ENCODE measurements around the gene VPS52.

Gene VPS52

DNA sequence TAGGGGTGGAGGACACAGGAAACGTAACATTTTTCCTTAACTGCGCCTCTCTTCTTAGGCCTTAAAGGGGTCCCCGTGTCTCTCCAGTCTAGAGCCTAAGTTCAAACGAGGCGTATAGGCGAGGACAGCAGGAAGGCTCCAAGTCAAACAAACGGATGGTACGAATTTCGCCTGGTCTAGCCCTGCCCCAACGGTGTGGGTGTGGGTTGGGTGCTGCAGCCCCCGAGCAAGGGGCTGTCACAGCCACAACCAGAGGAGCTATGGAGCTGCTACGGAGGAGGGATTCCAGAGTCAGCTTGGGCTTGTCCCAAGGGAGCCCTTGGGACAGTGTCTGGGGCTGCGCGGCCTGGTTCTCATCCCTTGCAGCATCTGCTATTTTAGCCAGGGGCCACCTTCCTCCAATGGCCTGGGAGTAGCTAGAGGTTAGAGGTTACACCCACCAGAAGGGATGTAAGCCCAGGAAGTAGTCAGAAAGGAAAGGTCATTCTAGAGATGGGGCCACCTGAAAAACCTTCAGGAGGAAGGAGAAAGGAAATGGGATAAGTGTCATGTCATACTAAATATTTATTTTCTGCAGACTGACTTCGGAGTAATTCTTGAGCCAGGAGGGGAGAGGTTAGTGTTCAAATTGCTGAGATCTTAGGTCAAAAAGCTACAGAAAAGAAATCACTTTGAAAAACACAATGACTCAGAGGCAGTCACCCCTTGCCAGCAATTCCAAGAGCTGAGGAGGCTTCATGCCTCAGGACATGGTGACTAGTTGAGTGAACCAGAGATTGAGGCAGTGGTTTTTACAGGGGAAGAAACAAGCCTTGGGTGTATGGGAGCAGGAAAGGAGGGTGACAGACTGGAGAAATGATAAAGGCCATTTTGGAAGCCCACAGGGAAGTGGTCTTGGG is 21.7 kb downstream of the VPS52 start (continued):
- TF ChIP-seq, protein P1, sequence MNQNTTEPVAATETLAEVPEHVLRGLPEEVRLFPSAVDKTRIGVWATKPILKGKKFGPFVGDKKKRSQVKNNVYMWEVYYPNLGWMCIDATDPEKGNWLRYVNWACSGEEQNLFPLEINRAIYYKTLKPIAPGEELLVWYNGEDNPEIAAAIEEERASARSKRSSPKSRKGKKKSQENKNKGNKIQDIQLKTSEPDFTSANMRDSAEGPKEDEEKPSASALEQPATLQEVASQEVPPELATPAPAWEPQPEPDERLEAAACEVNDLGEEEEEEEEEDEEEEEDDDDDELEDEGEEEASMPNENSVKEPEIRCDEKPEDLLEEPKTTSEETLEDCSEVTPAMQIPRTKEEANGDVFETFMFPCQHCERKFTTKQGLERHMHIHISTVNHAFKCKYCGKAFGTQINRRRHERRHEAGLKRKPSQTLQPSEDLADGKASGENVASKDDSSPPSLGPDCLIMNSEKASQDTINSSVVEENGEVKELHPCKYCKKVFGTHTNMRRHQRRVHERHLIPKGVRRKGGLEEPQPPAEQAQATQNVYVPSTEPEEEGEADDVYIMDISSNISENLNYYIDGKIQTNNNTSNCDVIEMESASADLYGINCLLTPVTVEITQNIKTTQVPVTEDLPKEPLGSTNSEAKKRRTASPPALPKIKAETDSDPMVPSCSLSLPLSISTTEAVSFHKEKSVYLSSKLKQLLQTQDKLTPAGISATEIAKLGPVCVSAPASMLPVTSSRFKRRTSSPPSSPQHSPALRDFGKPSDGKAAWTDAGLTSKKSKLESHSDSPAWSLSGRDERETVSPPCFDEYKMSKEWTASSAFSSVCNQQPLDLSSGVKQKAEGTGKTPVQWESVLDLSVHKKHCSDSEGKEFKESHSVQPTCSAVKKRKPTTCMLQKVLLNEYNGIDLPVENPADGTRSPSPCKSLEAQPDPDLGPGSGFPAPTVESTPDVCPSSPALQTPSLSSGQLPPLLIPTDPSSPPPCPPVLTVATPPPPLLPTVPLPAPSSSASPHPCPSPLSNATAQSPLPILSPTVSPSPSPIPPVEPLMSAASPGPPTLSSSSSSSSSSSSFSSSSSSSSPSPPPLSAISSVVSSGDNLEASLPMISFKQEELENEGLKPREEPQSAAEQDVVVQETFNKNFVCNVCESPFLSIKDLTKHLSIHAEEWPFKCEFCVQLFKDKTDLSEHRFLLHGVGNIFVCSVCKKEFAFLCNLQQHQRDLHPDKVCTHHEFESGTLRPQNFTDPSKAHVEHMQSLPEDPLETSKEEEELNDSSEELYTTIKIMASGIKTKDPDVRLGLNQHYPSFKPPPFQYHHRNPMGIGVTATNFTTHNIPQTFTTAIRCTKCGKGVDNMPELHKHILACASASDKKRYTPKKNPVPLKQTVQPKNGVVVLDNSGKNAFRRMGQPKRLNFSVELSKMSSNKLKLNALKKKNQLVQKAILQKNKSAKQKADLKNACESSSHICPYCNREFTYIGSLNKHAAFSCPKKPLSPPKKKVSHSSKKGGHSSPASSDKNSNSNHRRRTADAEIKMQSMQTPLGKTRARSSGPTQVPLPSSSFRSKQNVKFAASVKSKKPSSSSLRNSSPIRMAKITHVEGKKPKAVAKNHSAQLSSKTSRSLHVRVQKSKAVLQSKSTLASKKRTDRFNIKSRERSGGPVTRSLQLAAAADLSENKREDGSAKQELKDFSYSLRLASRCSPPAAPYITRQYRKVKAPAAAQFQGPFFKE (tag by site-specific recombination; IDR thresholded peaks at IDR 0.05; ENCODE audit: borderline replicate concordance): no peak
- no peak for TF ChIP-seq ZNF146 (tag by site-specific recombination; IDR thresholded peaks at IDR 0.05)
- TF ChIP-seq ZNF510 (tag by site-specific recombination; IDR thresholded peaks at IDR 0.05; ENCODE audit: insufficient replicate concordance): no peak
- no peak for TF ChIP-seq ZNF768 (tag by site-specific recombination; IDR thresholded peaks at IDR 0.05)
- TF ChIP-seq, protein P2, sequence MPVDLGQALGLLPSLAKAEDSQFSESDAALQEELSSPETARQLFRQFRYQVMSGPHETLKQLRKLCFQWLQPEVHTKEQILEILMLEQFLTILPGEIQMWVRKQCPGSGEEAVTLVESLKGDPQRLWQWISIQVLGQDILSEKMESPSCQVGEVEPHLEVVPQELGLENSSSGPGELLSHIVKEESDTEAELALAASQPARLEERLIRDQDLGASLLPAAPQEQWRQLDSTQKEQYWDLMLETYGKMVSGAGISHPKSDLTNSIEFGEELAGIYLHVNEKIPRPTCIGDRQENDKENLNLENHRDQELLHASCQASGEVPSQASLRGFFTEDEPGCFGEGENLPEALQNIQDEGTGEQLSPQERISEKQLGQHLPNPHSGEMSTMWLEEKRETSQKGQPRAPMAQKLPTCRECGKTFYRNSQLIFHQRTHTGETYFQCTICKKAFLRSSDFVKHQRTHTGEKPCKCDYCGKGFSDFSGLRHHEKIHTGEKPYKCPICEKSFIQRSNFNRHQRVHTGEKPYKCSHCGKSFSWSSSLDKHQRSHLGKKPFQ (tag by site-specific recombination; IDR thresholded peaks at IDR 0.05): no peak
- TF ChIP-seq, protein P3, sequence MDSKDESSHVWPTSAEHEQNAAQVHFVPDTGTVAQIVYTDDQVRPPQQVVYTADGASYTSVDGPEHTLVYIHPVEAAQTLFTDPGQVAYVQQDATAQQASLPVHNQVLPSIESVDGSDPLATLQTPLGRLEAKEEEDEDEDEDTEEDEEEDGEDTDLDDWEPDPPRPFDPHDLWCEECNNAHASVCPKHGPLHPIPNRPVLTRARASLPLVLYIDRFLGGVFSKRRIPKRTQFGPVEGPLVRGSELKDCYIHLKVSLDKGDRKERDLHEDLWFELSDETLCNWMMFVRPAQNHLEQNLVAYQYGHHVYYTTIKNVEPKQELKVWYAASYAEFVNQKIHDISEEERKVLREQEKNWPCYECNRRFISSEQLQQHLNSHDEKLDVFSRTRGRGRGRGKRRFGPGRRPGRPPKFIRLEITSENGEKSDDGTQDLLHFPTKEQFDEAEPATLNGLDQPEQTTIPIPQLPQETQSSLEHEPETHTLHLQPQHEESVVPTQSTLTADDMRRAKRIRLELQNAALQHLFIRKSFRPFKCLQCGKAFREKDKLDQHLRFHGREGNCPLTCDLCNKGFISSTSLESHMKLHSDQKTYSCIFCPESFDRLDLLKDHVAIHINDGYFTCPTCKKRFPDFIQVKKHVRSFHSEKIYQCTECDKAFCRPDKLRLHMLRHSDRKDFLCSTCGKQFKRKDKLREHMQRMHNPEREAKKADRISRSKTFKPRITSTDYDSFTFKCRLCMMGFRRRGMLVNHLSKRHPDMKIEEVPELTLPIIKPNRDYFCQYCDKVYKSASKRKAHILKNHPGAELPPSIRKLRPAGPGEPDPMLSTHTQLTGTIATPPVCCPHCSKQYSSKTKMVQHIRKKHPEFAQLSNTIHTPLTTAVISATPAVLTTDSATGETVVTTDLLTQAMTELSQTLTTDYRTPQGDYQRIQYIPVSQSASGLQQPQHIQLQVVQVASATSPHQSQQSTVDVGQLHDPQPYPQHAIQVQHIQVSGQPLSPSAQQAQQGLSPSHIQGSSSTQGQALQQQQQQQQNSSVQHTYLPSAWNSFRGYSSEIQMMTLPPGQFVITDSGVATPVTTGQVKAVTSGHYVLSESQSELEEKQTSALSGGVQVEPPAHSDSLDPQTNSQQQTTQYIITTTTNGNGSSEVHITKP (tag by site-specific recombination; IDR thresholded peaks at IDR 0.05): no peak
- TF ChIP-seq ZNF423 (tag by site-specific recombination; IDR thresholded peaks at IDR 0.05): no peak
- no peak for TF ChIP-seq ZFP3 (tag by site-specific recombination; IDR thresholded peaks at IDR 0.05; ENCODE audit: low read depth)
- 0 out of 2 replicates have a peak, but pooled peaks have one; percentile 48 for TF ChIP-seq ZFHX2 (tag by site-specific recombination; conservative IDR thresholded peaks at IDR 0.05)
- 0 out of 2 replicates have a peak, but pooled peaks have one; percentile 32 for TF ChIP-seq ZNF600 (tag by site-specific recombination; IDR thresholded peaks at IDR 0.05)
- TF ChIP-seq, protein P4, sequence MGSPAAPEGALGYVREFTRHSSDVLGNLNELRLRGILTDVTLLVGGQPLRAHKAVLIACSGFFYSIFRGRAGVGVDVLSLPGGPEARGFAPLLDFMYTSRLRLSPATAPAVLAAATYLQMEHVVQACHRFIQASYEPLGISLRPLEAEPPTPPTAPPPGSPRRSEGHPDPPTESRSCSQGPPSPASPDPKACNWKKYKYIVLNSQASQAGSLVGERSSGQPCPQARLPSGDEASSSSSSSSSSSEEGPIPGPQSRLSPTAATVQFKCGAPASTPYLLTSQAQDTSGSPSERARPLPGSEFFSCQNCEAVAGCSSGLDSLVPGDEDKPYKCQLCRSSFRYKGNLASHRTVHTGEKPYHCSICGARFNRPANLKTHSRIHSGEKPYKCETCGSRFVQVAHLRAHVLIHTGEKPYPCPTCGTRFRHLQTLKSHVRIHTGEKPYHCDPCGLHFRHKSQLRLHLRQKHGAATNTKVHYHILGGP (tag by site-specific recombination; IDR thresholded peaks at IDR 0.05): no peak
- 0 out of 2 replicates have a peak, but pooled peaks have one; percentile 22 for TF ChIP-seq ZNF391 (tag by site-specific recombination; IDR thresholded peaks at IDR 0.05; ENCODE audit: borderline replicate concordance, low read depth)
- TF ChIP-seq, protein P5, sequence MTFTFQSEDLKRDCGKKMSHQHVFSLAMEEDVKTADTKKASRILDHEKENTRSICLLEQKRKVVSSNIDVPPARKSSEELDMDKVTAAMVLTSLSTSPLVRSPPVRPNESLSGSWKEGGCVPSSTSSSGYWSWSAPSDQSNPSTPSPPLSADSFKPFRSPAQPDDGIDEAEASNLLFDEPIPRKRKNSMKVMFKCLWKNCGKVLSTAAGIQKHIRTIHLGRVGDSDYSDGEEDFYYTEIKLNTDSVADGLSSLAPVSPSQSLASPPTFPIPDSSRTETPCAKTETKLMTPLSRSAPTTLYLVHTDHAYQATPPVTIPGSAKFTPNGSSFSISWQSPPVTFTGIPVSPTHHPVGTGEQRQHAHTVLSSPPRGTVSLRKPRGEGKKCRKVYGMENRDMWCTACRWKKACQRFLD (tag by site-specific recombination; IDR thresholded peaks at IDR 0.05): no peak
- TF ChIP-seq, protein P6, sequence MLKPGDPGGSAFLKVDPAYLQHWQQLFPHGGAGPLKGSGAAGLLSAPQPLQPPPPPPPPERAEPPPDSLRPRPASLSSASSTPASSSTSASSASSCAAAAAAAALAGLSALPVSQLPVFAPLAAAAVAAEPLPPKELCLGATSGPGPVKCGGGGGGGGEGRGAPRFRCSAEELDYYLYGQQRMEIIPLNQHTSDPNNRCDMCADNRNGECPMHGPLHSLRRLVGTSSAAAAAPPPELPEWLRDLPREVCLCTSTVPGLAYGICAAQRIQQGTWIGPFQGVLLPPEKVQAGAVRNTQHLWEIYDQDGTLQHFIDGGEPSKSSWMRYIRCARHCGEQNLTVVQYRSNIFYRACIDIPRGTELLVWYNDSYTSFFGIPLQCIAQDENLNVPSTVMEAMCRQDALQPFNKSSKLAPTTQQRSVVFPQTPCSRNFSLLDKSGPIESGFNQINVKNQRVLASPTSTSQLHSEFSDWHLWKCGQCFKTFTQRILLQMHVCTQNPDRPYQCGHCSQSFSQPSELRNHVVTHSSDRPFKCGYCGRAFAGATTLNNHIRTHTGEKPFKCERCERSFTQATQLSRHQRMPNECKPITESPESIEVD (tag by site-specific recombination; IDR thresholded peaks at IDR 0.05): no peak
- TF ChIP-seq ZNF302 (tag by site-specific recombination; IDR thresholded peaks at IDR 0.05; ENCODE audit: low read depth): no peak
- TF ChIP-seq, protein P7, sequence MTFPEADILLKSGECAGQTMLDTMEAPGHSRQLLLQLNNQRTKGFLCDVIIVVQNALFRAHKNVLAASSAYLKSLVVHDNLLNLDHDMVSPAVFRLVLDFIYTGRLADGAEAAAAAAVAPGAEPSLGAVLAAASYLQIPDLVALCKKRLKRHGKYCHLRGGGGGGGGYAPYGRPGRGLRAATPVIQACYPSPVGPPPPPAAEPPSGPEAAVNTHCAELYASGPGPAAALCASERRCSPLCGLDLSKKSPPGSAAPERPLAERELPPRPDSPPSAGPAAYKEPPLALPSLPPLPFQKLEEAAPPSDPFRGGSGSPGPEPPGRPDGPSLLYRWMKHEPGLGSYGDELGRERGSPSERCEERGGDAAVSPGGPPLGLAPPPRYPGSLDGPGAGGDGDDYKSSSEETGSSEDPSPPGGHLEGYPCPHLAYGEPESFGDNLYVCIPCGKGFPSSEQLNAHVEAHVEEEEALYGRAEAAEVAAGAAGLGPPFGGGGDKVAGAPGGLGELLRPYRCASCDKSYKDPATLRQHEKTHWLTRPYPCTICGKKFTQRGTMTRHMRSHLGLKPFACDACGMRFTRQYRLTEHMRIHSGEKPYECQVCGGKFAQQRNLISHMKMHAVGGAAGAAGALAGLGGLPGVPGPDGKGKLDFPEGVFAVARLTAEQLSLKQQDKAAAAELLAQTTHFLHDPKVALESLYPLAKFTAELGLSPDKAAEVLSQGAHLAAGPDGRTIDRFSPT (tag by site-specific recombination; IDR thresholded peaks at IDR 0.05): no peak
- peak; percentile 25; the same call in 1 of the 2 replicates for TF ChIP-seq ZNF184 (tag by site-specific recombination; IDR thresholded peaks at IDR 0.05)
- TF ChIP-seq MZF1 (tag by site-specific recombination; IDR thresholded peaks at IDR 0.05; ENCODE audit: borderline replicate concordance): no peak
- no peak for TF ChIP-seq ZNF23 (tag by site-specific recombination; IDR thresholded peaks at IDR 0.05; ENCODE audit: borderline replicate concordance)
